GM11168 (cell line): ENCODE data around the gene GMPPA.

Experiments used
- in situ Hi-C: fragments of 300-500 bp; cut with MboI; formaldehyde crosslinking; loops from one replicate; pipeline ENCODE4 v1.12.0; 2022; ENCODE audit warnings: low sequenced_read_pairs; ENCODE audit not compliant: unreplicated experiment

The GMPPA gene

GRCh38 chr2:219497495-219498279 lies 1.0 kb upstream of the GMPPA start:
- in situ Hi-C loops, result no loop called here

- in situ Hi-C loops, result no loop called here
These were observed 292 bp downstream of the GMPPA start for GRCh38 chr2:219499058-219499307.

GRCh38 chr2:219499555-219499954 lies 864 bp downstream of the GMPPA start:
- in situ Hi-C loops, result no loop called here

GRCh38 chr2:219500135-219500534 lies 1.4 kb downstream of the GMPPA start:
- in situ Hi-C loops, result no loop called here

- in situ Hi-C loops, result no loop called here
These were observed 3.2 kb downstream of the GMPPA start for GRCh38 chr2:219501849-219502248.

GRCh38 chr2:219502618-219503017 lies 3.9 kb downstream of the GMPPA start:
- in situ Hi-C loops, result no loop called here

- in situ Hi-C loops, result no loop called here
These were observed 6.9 kb downstream of the GMPPA start for GRCh38 chr2:219505585-219505984.

- in situ Hi-C loops, result no loop called here
These were observed 7.6 kb downstream of the GMPPA start for GRCh38 chr2:219506153-219506801.

- in situ Hi-C loops, result no loop called here
These were observed 8.3 kb downstream of the GMPPA start for GRCh38 chr2:219506802-219507526.

GRCh38 chr2:219507581-219508443 lies 9.1 kb downstream of the GMPPA start:
- in situ Hi-C loops, result no loop called here

GRCh38 chr2:219508444-219508734 lies 9.7 kb downstream of the GMPPA start:
- in situ Hi-C loops, result no loop called here

- in situ Hi-C loops, result no loop called here
These were observed 10.5 kb downstream of the GMPPA start for GRCh38 chr2:219508971-219509779.

GRCh38 chr2:219509780-219510511 lies 11.3 kb downstream of the GMPPA start:
- in situ Hi-C loops, result no loop called here

- in situ Hi-C loops, result no loop called here
These were observed 11.9 kb downstream of the GMPPA start for GRCh38 chr2:219510512-219511135.

- in situ Hi-C loops, result no loop called here
These were observed 13.0 kb downstream of the GMPPA start for GRCh38 chr2:219511547-219512325.

GRCh38 chr2:219512524-219513216 lies 14.0 kb downstream of the GMPPA start:
- in situ Hi-C loops, result no loop called here

- in situ Hi-C loops, result no loop called here
These were observed 15.1 kb downstream of the GMPPA start for GRCh38 chr2:219513787-219514186.
